Sigmoid colon (tissue), 4 donors: ENCODE results near the gene P3H3.

Source experiments
- EP300 ChIP-seq, 4 donors: sonication (generic); formaldehyde crosslinking; IDR thresholded peaks; one replicate each; pipeline ENCODE4 v1.6.1; 2017; ENCODE audit warnings: antibody characterized with exemption in 4 of 4
- TF ChIP-seq, protein P1 (sequence below), 4 experiments: fragments of 450-650 bp in 3 of 4; fragments of 200-600 bp in 1 of 4; IDR thresholded peaks; one replicate each; pipeline ENCODE4 v1.5.1; 2016 to 2019; ENCODE audit warnings: antibody characterized with exemption in 4 of 4, mild to moderate bottlenecking in 3 of 4, moderate library complexity in 2 of 4

DNA sequence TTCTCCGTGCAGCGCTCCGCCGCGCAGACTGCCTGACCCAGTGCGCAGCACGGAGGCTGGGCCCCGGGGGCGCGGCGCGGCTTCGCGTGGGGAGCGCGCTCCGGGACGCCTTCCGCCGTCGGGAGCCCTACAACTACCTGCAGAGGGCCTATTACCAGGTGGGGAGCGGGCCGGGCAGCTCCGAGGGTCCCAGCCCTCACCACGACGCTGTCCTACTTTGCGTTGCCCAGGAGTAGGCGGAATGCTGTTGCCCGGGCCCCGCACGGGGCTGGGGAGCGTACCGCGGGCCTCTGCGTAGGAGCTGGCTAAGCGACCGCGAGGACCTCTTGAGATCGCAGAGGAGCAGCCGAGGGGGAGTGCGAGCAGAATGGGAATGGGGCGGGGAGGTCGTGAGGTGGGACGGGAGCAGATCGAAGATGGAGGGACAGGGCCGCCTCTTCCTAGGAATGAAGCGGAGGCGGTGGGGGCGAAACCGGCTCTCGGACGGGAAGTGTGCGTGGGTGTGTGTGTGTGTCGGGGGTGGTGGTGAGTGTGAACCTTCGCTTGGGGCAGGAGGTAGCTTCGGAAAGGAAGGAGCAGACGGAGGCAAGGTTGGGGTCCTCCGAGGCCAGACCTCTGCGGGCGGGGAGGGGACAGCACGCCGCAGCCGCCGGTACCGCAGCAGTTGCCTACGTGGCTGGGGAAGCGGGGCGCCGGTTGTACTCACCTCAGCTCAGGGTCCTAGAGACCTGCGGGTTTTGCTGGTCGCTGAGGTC, 751 bp downstream of the P3H3 start:
- TF ChIP-seq, protein P1, sequence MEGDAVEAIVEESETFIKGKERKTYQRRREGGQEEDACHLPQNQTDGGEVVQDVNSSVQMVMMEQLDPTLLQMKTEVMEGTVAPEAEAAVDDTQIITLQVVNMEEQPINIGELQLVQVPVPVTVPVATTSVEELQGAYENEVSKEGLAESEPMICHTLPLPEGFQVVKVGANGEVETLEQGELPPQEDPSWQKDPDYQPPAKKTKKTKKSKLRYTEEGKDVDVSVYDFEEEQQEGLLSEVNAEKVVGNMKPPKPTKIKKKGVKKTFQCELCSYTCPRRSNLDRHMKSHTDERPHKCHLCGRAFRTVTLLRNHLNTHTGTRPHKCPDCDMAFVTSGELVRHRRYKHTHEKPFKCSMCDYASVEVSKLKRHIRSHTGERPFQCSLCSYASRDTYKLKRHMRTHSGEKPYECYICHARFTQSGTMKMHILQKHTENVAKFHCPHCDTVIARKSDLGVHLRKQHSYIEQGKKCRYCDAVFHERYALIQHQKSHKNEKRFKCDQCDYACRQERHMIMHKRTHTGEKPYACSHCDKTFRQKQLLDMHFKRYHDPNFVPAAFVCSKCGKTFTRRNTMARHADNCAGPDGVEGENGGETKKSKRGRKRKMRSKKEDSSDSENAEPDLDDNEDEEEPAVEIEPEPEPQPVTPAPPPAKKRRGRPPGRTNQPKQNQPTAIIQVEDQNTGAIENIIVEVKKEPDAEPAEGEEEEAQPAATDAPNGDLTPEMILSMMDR (IDR thresholded peaks at IDR 0.05) = no peak
- TF ChIP-seq EP300 (IDR thresholded peaks at IDR 0.05) = no peak
